Breast epithelium (tissue), 4 donors: ENCODE results near the gene ABI3. TPM values are rescaled to one million over a fixed set of nuclear protein-coding genes. Genes with fewer than 3 reads are reported as not detected.
A peak's percentile ranks its signal among the peaks of the same experiment; 100 is the strongest.

Experiments used
- DNase-seq, 2 donors: peaks; one replicate each; pipeline ENCODE4 v3.0.0-alpha.2; 2019; ENCODE audit warnings: low spot score in 2 of 2
- H3K27ac ChIP-seq, 2 donors: fragments of 200-600 bp; sonication (generic) in 1 of 2; one replicate each; pipeline ENCODE4 v1.5.1; 2016 to 2019; ENCODE audit warnings: mild to moderate bottlenecking in 1 of 2
- H3K27me3 ChIP-seq, 2 donors: fragments of 200-600 bp; sonication (generic) in 1 of 2; one replicate each; pipeline versions ENCODE4 v1.5.1 to v1.6.0; 2017 to 2019; ENCODE audit warnings: control low read depth in 1 of 2, mild to moderate bottlenecking in 1 of 2
- H3K36me3 ChIP-seq: fragments of 200-600 bp; one replicate; pipeline ENCODE4 v1.5.1; 2019
- H3K4me1 ChIP-seq, 2 donors: fragments of 200-600 bp; sonication (generic); one replicate each; pipeline ENCODE4 v1.5.1; 2016 to 2019; ENCODE audit warnings: control low read depth in 1 of 2
- H3K4me3 ChIP-seq, 3 donors: fragments of 200-600 bp; sonication (generic); 1 replicate in 2 of 3; 2 replicates in 1 of 3; pipeline ENCODE4 v1.5.1; 2016 to 2019; ENCODE audit warnings: mild to moderate bottlenecking in 3 of 3, moderate library complexity in 2 of 3
- H3K9me3 ChIP-seq, 2 donors: fragments of 200-600 bp; sonication (generic) in 1 of 2; one replicate each; pipeline ENCODE4 v1.5.1; 2016 to 2019; ENCODE audit warnings: control low read depth in 1 of 2
- POLR2A ChIP-seq: fragments of 450-650 bp; IDR thresholded peaks from one replicate; pipeline ENCODE4 v1.6.1; 2016; ENCODE audit warnings: antibody characterized with exemption, mild to moderate bottlenecking, moderate library complexity
- POLR2AphosphoS5 ChIP-seq, 3 donors: sonication (generic); formaldehyde crosslinking; IDR thresholded peaks; one replicate each; pipeline ENCODE4 v1.6.1; 2017; ENCODE audit warnings: antibody characterized with exemption in 3 of 3
- intact Hi-C: fragments of 100-400 bp; cut with DNase I; formaldehyde crosslinking; loops from one replicate; pipeline ENCODE4 v1.15.1; 2023; ENCODE audit warnings: low total_unique reads
- total RNA-seq, 3 donors: library from RNA; depleted of rRNA; stranded (reverse); fragments of >200 nt; gene quantifications; one replicate each; pipeline ENCODE4 v1.1.0, GENCODE V29; 2016
- TF ChIP-seq, protein P1 (sequence below), 3 donors: fragments of 450-650 bp; IDR thresholded peaks; one replicate each; pipeline ENCODE4 v1.5.1; 2016 to 2017; ENCODE audit warnings: antibody characterized with exemption in 3 of 3, mild to moderate bottlenecking in 3 of 3, moderate library complexity in 3 of 3

Gene ABI3
- total RNA-seq, 3 donors from 2014 or later = 1.9 to 5.2 (median 5.1) TPM

DNA sequence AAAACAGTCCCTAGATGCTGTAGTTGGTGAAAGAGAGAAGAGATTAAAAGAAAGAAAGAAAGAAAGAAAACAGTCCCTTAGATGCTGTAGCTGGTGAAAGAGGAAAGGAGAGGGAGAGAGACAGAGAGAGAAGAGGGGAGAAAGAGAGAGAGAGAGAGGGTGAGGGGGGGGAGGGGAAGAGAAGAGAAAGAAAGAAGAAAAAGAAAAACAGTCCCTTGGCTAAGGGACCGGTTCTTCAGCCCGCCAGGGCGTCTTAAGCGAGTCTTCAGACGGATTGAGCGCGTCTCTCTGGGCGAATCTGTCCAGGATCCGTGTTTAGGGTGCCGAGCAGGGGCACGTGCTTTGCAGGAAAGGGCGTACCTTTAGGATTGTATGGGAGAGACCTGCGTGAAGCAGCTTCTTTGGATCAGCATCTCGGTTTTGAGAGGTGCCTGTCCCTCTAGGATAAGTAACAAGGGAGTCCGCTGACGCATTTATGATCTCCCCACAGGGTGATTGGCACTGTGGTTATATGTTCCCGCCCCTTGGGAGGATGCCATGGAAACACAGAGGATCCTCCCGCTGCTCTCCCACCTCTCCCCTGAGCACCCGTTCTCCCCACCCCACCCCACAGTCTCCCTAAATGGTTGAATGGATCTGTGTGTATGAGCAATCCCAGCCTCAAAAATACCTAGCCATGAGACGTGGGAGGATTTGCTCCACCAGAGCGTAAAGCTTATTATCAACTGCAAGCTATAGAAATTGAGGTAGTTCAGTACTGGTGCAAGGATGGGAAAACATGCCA, 16.8 kb upstream of the ABI3 start:
- Histone ChIP-seq H3K9me3 (no peaks in the 10 kb centered on the region), H3K27me3 (no peaks in the 10 kb centered on the region), H3K4me1 (no peaks in the 10 kb centered on the region), H3K4me3 (peak overlapping the region; percentile 64 to 84 (median 71)), H3K27ac (peak overlapping the region; percentile 81 to 94), H3K36me3 (no peaks in the 10 kb centered on the region)
- intact Hi-C loops = loop anchor here (5.0 kb wide), 1 partner anchor 224 kb away; no protein-coding TSS in a partner anchor
- peak in 1 of 2 donors; percentile 59 for DNase-seq
- TF ChIP-seq POLR2A (no peak), POLR2AphosphoS5 (IDR thresholded peaks at IDR 0.05) (peak in 1 of 3 donors; percentile 17)
- TF ChIP-seq, protein P1, sequence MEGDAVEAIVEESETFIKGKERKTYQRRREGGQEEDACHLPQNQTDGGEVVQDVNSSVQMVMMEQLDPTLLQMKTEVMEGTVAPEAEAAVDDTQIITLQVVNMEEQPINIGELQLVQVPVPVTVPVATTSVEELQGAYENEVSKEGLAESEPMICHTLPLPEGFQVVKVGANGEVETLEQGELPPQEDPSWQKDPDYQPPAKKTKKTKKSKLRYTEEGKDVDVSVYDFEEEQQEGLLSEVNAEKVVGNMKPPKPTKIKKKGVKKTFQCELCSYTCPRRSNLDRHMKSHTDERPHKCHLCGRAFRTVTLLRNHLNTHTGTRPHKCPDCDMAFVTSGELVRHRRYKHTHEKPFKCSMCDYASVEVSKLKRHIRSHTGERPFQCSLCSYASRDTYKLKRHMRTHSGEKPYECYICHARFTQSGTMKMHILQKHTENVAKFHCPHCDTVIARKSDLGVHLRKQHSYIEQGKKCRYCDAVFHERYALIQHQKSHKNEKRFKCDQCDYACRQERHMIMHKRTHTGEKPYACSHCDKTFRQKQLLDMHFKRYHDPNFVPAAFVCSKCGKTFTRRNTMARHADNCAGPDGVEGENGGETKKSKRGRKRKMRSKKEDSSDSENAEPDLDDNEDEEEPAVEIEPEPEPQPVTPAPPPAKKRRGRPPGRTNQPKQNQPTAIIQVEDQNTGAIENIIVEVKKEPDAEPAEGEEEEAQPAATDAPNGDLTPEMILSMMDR (IDR thresholded peaks at IDR 0.05) = no peak

DNA sequence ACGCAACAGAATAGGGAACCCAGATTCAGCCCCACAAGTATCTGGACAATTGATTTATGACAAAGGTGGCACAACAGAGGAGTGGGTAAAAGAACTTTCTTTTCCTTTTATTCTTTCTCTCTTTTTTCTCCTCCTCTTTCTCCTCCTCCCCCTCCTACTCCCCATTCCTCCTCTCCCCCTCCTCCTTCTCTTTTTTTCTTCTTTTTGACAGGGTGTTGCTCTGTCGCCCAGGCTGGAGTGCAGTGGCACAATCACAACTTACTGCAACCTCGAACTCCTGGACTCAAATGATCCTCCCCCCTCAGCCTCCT, 16.3 kb upstream of the ABI3 start:
- intact Hi-C loops = loop anchor here (5.0 kb wide), 1 partner anchor 223 kb away; no protein-coding TSS in a partner anchor
- DNase-seq = no peak
- H3K36me3 ChIP-seq = no peaks in the 10 kb centered on the region
- TF ChIP-seq, protein P1 (IDR thresholded peaks at IDR 0.05) = no peak
- no peak for TF ChIP-seq POLR2A
- no peak for TF ChIP-seq POLR2AphosphoS5 (IDR thresholded peaks at IDR 0.05)
- no peak overlapping the region for H3K4me3 ChIP-seq
- peak overlapping the region; percentile 81 to 94 for H3K27ac ChIP-seq
- no peaks in the 10 kb centered on the region for H3K4me1 ChIP-seq
- H3K9me3 ChIP-seq = no peaks in the 10 kb centered on the region
- no peaks in the 10 kb centered on the region for H3K27me3 ChIP-seq

DNA sequence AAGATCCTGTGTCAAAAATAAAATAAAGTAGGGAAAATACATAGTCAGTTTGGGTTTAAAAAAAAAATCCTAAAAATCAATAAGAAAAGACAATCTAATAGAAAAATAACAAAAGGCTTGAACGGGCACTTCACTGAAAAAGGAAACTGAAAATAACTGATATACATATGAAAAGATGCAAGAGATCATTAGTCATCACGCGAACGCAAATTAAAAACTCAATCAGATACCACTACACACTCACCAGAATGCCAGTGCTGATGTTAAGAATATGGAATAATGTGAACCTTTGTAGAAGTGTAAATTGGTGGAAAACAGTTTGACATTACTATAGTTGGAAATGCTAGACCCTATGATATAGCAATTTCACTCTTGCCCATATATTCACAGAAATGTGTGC, 14.8 kb upstream of the ABI3 start:
- H3K27ac ChIP-seq = no peak overlapping the region
- H3K4me1 ChIP-seq = no peaks in the 10 kb centered on the region
- no peaks in the 10 kb centered on the region for H3K27me3 ChIP-seq
- no peak for DNase-seq
- no peak overlapping the region for H3K4me3 ChIP-seq
- TF ChIP-seq, protein P1 (IDR thresholded peaks at IDR 0.05) = no peak
- TF ChIP-seq POLR2A (no peak), POLR2AphosphoS5 (IDR thresholded peaks at IDR 0.05) (no peak)
- H3K36me3 ChIP-seq = no peaks in the 10 kb centered on the region
- H3K9me3 ChIP-seq = no peaks in the 10 kb centered on the region
- intact Hi-C loops = no loop called here

DNA sequence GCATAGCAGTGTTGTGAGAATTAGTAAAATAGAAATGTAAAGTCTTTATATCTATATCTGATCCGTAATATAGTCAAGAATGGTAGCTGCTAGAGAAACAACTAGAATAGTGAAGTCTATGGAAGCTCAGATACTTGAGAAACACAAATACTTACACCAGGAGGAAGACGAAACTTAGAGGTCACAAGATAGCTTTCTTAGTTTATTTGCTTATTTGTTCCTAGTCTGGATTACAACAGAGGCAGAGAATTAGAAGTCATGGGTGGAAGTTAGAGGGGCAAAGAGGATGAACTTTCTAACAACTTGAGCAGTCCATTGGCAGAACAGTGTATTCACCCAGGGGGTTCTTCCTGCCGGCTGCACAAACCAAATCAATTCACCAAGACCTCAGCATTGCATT, 14.0 kb upstream of the ABI3 start:
- Histone ChIP-seq H3K4me3 (no peak overlapping the region), H3K27ac (no peak overlapping the region), H3K27me3 (no peaks in the 10 kb centered on the region), H3K4me1 (no peaks in the 10 kb centered on the region), H3K36me3 (no peaks in the 10 kb centered on the region), H3K9me3 (no peaks in the 10 kb centered on the region)
- intact Hi-C loops = no loop called here
- DNase-seq = no peak
- no peak for TF ChIP-seq POLR2A
- TF ChIP-seq POLR2AphosphoS5 (IDR thresholded peaks at IDR 0.05) = no peak
- TF ChIP-seq, protein P1 (IDR thresholded peaks at IDR 0.05) = no peak

DNA sequence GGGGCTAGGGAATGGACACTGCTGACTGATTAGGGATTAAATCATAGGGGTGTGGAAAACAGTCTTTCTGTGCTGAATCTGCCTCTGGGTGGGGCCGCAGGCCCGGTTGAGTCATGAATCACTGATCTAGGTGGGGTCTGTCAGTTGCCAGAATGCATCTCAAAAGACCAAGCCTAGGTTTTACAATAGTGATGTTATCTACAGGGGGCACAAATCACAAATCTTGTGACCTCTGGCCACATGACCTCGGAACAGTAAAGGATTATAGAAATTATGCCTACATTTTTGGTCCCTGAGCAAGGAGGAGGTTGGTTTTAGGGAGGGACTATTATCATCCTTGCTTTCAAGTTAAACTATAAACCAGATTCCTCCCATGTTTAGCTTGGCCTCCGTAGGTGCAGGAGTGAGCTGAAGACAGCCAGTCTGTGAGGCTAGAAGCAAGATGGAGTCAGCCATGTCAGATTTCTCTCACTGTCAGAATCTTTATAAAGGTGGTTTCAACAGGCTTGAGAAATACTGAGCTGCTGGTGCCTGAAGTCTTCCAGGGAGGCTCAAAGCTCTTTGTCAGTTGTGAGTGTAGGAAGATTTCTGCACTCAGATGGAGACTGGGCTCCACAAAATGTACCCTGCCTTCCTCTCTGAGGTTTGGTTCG, 13.0 kb upstream of the ABI3 start:
- no peak overlapping the region for H3K27ac ChIP-seq
- H3K4me3 ChIP-seq = no peak overlapping the region
- H3K27me3 ChIP-seq = no peaks in the 10 kb centered on the region
- no peaks in the 10 kb centered on the region for H3K36me3 ChIP-seq
- intact Hi-C loops = no loop called here
- H3K4me1 ChIP-seq = no peaks in the 10 kb centered on the region
- TF ChIP-seq, protein P1 (IDR thresholded peaks at IDR 0.05) = no peak
- TF ChIP-seq POLR2AphosphoS5 (IDR thresholded peaks at IDR 0.05) (no peak), POLR2A (no peak)
- no peaks in the 10 kb centered on the region for H3K9me3 ChIP-seq
- DNase-seq = no peak
